ENCODE results near the gene IL1RAP. TPM values are rescaled to one million over a fixed set of nuclear protein-coding genes. Genes with fewer than 3 reads are reported as not detected.
"Not testable (repeated sequence)": the region's sequence is repeated elsewhere in the genome, so short reads cannot be mapped to it uniquely, and the experiment has no call there.

The IL1RAP gene
- total RNA-seq, 1 donor = 18.1 TPM

- Histone ChIP-seq H3K27me3 (ENCODE audit: insufficient read depth, low read length) (peaks cover 20% of the 10 kb centered on the region), H3K4me3 (ENCODE audit: low read length) (no peak overlapping the region), H3K4me1 (ENCODE audit: insufficient read depth, low read length) (no peaks in the 10 kb centered on the region), H3K9me3 (ENCODE audit: low read depth, low read length) (no peaks in the 10 kb centered on the region)
Measured at GRCh38 chr3:190497811-190498210, 16.1 kb upstream of the IL1RAP start.

- Histone ChIP-seq H3K9me3 (ENCODE audit: low read depth, low read length) (no peaks in the 10 kb centered on the region), H3K27me3 (ENCODE audit: insufficient read depth, low read length) (peaks cover 20% of the 10 kb centered on the region), H3K4me1 (ENCODE audit: insufficient read depth, low read length) (no peaks in the 10 kb centered on the region), H3K4me3 (ENCODE audit: low read length) (no peak overlapping the region)
Measured at GRCh38 chr3:190498293-190498692, 15.6 kb upstream of the IL1RAP start.

- H3K27me3 ChIP-seq (ENCODE audit: insufficient read depth, low read length) = peaks cover 20% of the 10 kb centered on the region
- H3K4me1 ChIP-seq (ENCODE audit: insufficient read depth, low read length) = no peaks in the 10 kb centered on the region
- H3K4me3 ChIP-seq (ENCODE audit: low read length) = no peak overlapping the region
- no peaks in the 10 kb centered on the region for H3K9me3 ChIP-seq (ENCODE audit: low read depth, low read length)
Measured at GRCh38 chr3:190499122-190499521, 14.8 kb upstream of the IL1RAP start.

DNA sequence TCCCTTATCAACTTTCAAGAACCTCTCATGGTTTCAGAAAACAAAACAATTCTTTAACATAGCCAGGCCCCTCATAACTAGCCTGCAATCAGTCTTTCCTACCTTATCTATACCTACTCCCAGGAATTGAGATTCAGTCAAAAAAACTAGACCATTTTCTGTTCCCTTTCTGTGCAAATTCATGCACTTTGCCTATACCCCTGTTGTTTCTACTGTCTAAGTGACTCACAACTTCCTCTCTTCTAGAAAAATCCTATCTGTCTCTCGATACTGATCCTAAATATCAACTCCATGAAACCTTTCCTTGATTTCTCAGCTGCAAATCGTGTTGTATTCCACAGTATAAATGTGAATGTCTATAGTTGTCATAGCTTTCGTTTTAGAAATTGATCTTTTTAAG is 10.9 kb upstream of the IL1RAP start:
- Histone ChIP-seq H3K9me3 (ENCODE audit: low read depth, low read length) (no peaks in the 10 kb centered on the region), H3K4me3 (ENCODE audit: low read length) (no peak overlapping the region), H3K4me1 (ENCODE audit: insufficient read depth, low read length) (no peaks in the 10 kb centered on the region), H3K27me3 (ENCODE audit: insufficient read depth, low read length) (peaks cover 11% of the 10 kb centered on the region)

GRCh38 chr3:190504354-190505125 is 9.3 kb upstream of the IL1RAP start:
- Histone ChIP-seq H3K4me3 (ENCODE audit: low read length) (no peak overlapping the region), H3K27me3 (ENCODE audit: insufficient read depth, low read length) (peaks cover 9% of the 10 kb centered on the region), H3K9me3 (ENCODE audit: low read depth, low read length) (no peaks in the 10 kb centered on the region), H3K4me1 (ENCODE audit: insufficient read depth, low read length) (no peaks in the 10 kb centered on the region)

DNA sequence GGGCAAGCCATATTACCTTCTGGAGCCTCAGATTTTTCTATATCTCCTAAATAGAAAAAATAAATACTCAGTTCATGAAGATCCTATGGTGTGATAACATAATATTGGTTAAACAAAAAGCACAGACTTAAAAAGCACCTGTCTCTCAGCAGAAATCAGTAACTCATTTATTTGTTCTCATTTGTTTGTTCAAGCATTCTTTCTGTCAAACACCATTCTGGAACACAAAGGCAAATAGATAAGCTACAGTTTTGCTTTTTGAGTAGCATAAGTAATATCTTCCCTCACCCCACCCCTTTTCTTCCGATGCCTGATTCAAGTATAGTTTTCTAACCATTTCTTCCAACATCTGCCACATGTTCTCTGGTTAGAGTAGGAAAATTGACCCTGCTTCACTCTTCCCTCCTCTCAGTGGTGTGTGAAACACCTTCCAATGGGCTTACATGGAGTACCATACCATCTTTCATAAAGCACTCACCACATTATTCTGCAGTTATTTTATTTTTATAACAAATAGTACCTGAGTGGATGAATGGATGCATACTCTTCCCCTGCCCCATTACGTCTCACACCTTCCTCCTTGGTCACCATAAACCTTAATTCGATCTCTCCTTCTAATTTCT is 8.4 kb upstream of the IL1RAP start:
- no peak overlapping the region for H3K4me3 ChIP-seq (ENCODE audit: low read length)
- H3K4me1 ChIP-seq (ENCODE audit: insufficient read depth, low read length) = no peaks in the 10 kb centered on the region
- H3K9me3 ChIP-seq (ENCODE audit: low read depth, low read length) = no peaks in the 10 kb centered on the region
- peaks cover 9% of the 10 kb centered on the region for H3K27me3 ChIP-seq (ENCODE audit: insufficient read depth, low read length)

- H3K4me3 ChIP-seq (ENCODE audit: low read length) = no peak overlapping the region
- no peaks in the 10 kb centered on the region for H3K9me3 ChIP-seq (ENCODE audit: low read depth, low read length)
- no peaks in the 10 kb centered on the region for H3K4me1 ChIP-seq (ENCODE audit: insufficient read depth, low read length)
Measured at GRCh38 chr3:190506271-190506670, 7.6 kb upstream of the IL1RAP start.

GRCh38 chr3:190512666-190513065 is 1.2 kb upstream of the IL1RAP start:
- no peaks in the 10 kb centered on the region for H3K9me3 ChIP-seq (ENCODE audit: low read depth, low read length)
- H3K4me1 ChIP-seq (ENCODE audit: insufficient read depth, low read length) = peaks cover 26% of the 10 kb centered on the region
- H3K27me3 ChIP-seq (ENCODE audit: insufficient read depth, low read length) = no peaks in the 10 kb centered on the region
- H3K4me3 ChIP-seq (ENCODE audit: low read length) = no peak overlapping the region

More at GRCh38 chr3:190506271-190506670, 7.6 kb upstream of the IL1RAP start:
- peaks cover 4% of the 10 kb centered on the region for H3K27me3 ChIP-seq (ENCODE audit: insufficient read depth, low read length)

- peak overlapping the region; percentile 91 for H3K4me3 ChIP-seq (ENCODE audit: low read length)
- H3K27me3 ChIP-seq (ENCODE audit: insufficient read depth, low read length) = no peaks in the 10 kb centered on the region
- H3K9me3 ChIP-seq (ENCODE audit: low read depth, low read length) = no peaks in the 10 kb centered on the region
- peaks cover 31% of the 10 kb centered on the region for H3K4me1 ChIP-seq (ENCODE audit: insufficient read depth, low read length)
Measured at GRCh38 chr3:190514413-190515153, 698 bp downstream of the IL1RAP start.

GRCh38 chr3:190516416-190516815 is 2.5 kb downstream of the IL1RAP start:
- H3K27me3 ChIP-seq (ENCODE audit: insufficient read depth, low read length) = no peaks in the 10 kb centered on the region
- no peaks in the 10 kb centered on the region for H3K9me3 ChIP-seq (ENCODE audit: low read depth, low read length)
- peaks cover 31% of the 10 kb centered on the region for H3K4me1 ChIP-seq (ENCODE audit: insufficient read depth, low read length)
- no peak overlapping the region for H3K4me3 ChIP-seq (ENCODE audit: low read length)

DNA sequence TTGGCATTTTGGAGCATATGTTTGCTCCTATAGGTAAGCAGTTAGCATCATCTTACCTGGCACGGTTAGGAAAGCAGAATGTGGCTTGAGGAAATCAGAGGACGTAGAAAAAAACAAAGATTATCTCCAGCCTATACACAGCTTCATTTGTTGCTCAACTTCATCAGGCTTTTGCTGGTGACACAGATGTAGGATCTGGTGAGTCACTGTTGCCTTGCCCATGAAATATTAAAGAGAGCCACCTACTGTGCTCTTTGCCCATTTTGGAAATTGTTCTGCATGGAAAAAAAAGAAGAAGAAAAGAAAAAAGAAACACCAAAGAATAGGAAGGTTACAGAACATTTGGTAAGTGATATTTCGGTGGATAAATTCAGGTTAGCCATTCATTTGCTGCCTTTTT is 3.8 kb downstream of the IL1RAP start:
- H3K4me1 ChIP-seq (ENCODE audit: insufficient read depth, low read length) = peaks cover 29% of the 10 kb centered on the region
- H3K4me3 ChIP-seq (ENCODE audit: low read length) = no peak overlapping the region
- H3K27me3 ChIP-seq (ENCODE audit: insufficient read depth, low read length) = no peaks in the 10 kb centered on the region
- no peaks in the 10 kb centered on the region for H3K9me3 ChIP-seq (ENCODE audit: low read depth, low read length)

- not testable (repeated sequence) for H3K27me3 ChIP-seq (ENCODE audit: insufficient read depth, low read length); H3K4me3 ChIP-seq (ENCODE audit: low read length); H3K9me3 ChIP-seq (ENCODE audit: low read depth, low read length)
- H3K4me1 ChIP-seq (ENCODE audit: insufficient read depth, low read length) = peaks cover 21% of the 10 kb centered on the region
Measured at GRCh38 chr3:190518531-190518930, 4.6 kb downstream of the IL1RAP start.

DNA sequence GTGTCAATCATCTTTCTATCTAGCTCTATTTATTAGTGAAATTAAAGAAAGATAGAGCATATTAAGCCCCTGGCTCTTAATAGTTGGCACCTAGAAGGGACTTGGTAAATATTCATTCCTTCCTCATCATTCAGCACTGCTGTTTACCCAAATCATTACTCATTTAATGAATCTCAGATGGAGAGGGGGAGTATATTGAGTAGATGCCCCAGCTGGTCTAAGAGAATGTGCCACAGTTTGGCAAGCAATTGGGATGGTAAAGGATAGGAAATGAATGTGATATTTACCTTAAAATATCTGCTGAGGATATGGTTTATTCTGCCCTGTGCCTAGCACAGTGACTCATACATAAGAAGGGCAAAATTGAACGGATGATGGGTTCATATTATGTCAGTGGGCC is 6.0 kb downstream of the IL1RAP start:
- Histone ChIP-seq H3K4me1 (ENCODE audit: insufficient read depth, low read length) (peaks cover 17% of the 10 kb centered on the region), H3K27me3 (ENCODE audit: insufficient read depth, low read length) (no peaks in the 10 kb centered on the region), H3K4me3 (ENCODE audit: low read length) (no peak overlapping the region), H3K9me3 (ENCODE audit: low read depth, low read length) (no peaks in the 10 kb centered on the region)

- Histone ChIP-seq H3K9me3 (ENCODE audit: low read depth, low read length) (no peaks in the 10 kb centered on the region), H3K4me3 (ENCODE audit: low read length) (no peak overlapping the region), H3K4me1 (ENCODE audit: insufficient read depth, low read length) (peaks cover 10% of the 10 kb centered on the region), H3K27me3 (ENCODE audit: insufficient read depth, low read length) (no peaks in the 10 kb centered on the region)
Measured at GRCh38 chr3:190521998-190522397, 8.1 kb downstream of the IL1RAP start.

DNA sequence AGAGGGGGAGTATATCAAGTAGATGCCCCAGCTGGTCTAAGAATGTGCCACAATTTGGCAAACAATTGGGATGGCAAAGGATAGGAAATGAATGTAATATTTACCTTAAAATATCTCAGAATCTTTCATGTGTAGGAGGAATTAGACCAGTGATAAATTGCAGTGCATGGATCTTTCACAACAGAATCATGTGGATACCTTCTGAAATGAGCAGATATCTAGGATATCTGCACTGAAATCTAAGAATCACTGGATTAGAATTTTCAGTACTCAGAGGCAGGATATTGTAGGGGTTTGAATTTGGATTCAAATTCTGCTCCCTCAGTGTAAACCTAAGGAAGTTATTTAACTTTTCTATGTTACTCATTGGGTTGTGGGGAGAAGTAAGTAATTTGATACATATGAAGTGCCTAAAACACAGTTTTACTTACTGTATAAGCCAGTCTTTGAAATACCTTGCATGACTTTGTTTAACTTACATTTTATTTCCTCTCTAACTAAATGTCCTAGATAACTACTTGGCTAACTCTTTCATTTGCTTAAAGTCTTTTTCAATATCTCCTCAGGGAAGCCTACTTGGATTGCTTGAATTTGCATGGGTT is 8.8 kb downstream of the IL1RAP start:
- Histone ChIP-seq H3K9me3 (ENCODE audit: low read depth, low read length) (no peaks in the 10 kb centered on the region), H3K27me3 (ENCODE audit: insufficient read depth, low read length) (no peaks in the 10 kb centered on the region), H3K4me3 (ENCODE audit: low read length) (no peak overlapping the region), H3K4me1 (ENCODE audit: insufficient read depth, low read length) (peaks cover 4% of the 10 kb centered on the region)
